CD4-positive, alpha-beta memory T cell (primary cell): Measurements from ENCODE around the gene FBXL15. TPM values are rescaled to one million over a fixed set of nuclear protein-coding genes. Genes with fewer than 3 reads are reported as not detected.

Experiments used
- CTCF ChIA-PET: fragments of 350-600 bp; sonication (Branson Sonifier 250); formaldehyde crosslinking; loops from one replicate; lab custom pipeline; 2021; ENCODE audit warnings: inconsistent platforms; ENCODE audit not compliant: partially characterized antibody; lab: Charles Lee
- POLR2A ChIA-PET: fragments of 350-600 bp; sonication (Branson Sonifier 250); formaldehyde crosslinking; loops from one replicate; lab custom pipeline; 2021; ENCODE audit not compliant: partially characterized antibody; lab: Charles Lee
- DNase-seq, 5 donors: peaks; one replicate each; pipeline versions ENCODE4 v3.0.0 to v3.0.0-alpha.2; 2020 to 2022; ENCODE audit warnings: mixed read lengths in 1 of 5
- H3K27ac ChIP-seq: one replicate; pipeline ENCODE4 v1.7.0; 2013; ENCODE audit warnings: low read depth, low read length
- H3K27me3 ChIP-seq: 2 replicates; pipeline ENCODE4 v1.7.0; 2013; ENCODE audit warnings: mild to moderate bottlenecking, low read length, moderate library complexity; ENCODE audit not compliant: insufficient read depth
- H3K36me3 ChIP-seq: 2 replicates; pipeline ENCODE4 v1.7.0; 2013; ENCODE audit warnings: mild to moderate bottlenecking, low read length, moderate library complexity; ENCODE audit not compliant: insufficient read depth
- H3K4me1 ChIP-seq: 2 replicates; pipeline ENCODE4 v1.7.0; 2013; ENCODE audit warnings: mild to moderate bottlenecking, low read length, moderate library complexity; ENCODE audit not compliant: insufficient read depth
- H3K4me3 ChIP-seq, 2 donors: one replicate each; pipeline ENCODE4 v1.7.0; 2013; ENCODE audit warnings: low read length in 2 of 2, mild to moderate bottlenecking in 1 of 2
- H3K9me3 ChIP-seq, 2 donors: one replicate each; pipeline ENCODE4 v1.7.0; 2013; ENCODE audit warnings: low read length in 2 of 2, control low read depth in 1 of 2; ENCODE audit not compliant: control insufficient read depth in 1 of 2
- H3K27ac Mint-ChIP-seq, 7 donors: one replicate each; pipeline ENCODE4 v1.8.0; 2020 to 2021; ENCODE audit warnings: mixed read lengths in 7 of 7, mild to moderate bottlenecking in 6 of 7, inconsistent platforms in 3 of 7, moderate library complexity in 3 of 7
- H3K27me3 Mint-ChIP-seq, 2 donors: one replicate each; pipeline ENCODE4 v1.8.0; 2020 to 2021; ENCODE audit warnings: mixed read lengths in 2 of 2
- H3K36me3 Mint-ChIP-seq, 2 donors: one replicate each; pipeline ENCODE4 v1.8.0; 2020 to 2021; ENCODE audit warnings: mixed read lengths in 2 of 2, inconsistent platforms in 1 of 2, mild to moderate bottlenecking in 1 of 2
- H3K4me1 Mint-ChIP-seq, 4 donors: one replicate each; pipeline ENCODE4 v1.8.0; 2020 to 2021; ENCODE audit warnings: mixed read lengths in 4 of 4, mild to moderate bottlenecking in 1 of 4
- H3K4me3 Mint-ChIP-seq, 8 donors: one replicate each; pipeline ENCODE4 v1.8.0; 2020 to 2021; ENCODE audit warnings: mixed read lengths in 8 of 8, mild to moderate bottlenecking in 7 of 8, moderate library complexity in 6 of 8, inconsistent platforms in 3 of 8
- H3K9me3 Mint-ChIP-seq, 8 donors: one replicate each; pipeline ENCODE4 v1.8.0; 2020 to 2021; ENCODE audit warnings: mixed read lengths in 8 of 8, mild to moderate bottlenecking in 5 of 8, inconsistent platforms in 3 of 8, moderate library complexity in 1 of 8
- intact Hi-C: fragments of 100-400 bp; cut with micrococcal nuclease; formaldehyde crosslinking; loops from one replicate; pipeline ENCODE4 v1.15.1; 2023
- polyA plus RNA-seq, 2 donors: library from polyadenylated mRNA; unstranded; fragments of 300-500 nt; fragmentation: Illumina TruSeq; gene quantifications; one replicate each; pipeline ENCODE4 v1.2.3, GENCODE V29; 2021
- total RNA-seq, 2 experiments: library from RNA; stranded (reverse); gene quantifications; one replicate each; pipeline ENCODE4 v1.2.3, GENCODE V29; 2021

The FBXL15 gene
- total RNA-seq (10 to 100 TPM; 21.1 to 24.1 TPM), polyA plus RNA-seq (10 to 100 TPM; 27.5 to 44.5 TPM)

GRCh38 chr10:102420714-102421506, at the start of gene FBXL15:
TSS of gene FBXL15 (plus strand) at chr10:102420836. CDS start at chr10:102421130, 294 bp downstream.
- peak within 1 kb of the TSS; percentile 92 to 98 (median 96) for H3K27ac Mint-ChIP-seq
- Histone ChIP-seq H3K4me1 (peaks cover 37% of the 10 kb centered on the region), H3K27ac (peak within 1 kb of the TSS; percentile 64), H3K27me3 (peaks cover 10% of the 10 kb centered on the region), H3K4me3 (peak within 1 kb of the TSS; percentile 61 to 90), H3K36me3 (peaks cover 10% of the 10 kb centered on the region), H3K9me3 (no peaks in the 10 kb centered on the region)
- H3K4me3 Mint-ChIP-seq: peak within 1 kb of the TSS; percentile 90 to 99 (median 96)
- peak; percentile 92 to 94 (median 93) for DNase-seq
- H3K4me1 Mint-ChIP-seq: peaks cover 16 to 53% (median 33%) of the 10 kb centered on the region in 4 donors
- H3K9me3 Mint-ChIP-seq: peaks cover 0 to 5% (median 0%) of the 10 kb centered on the region in 8 donors
- intact Hi-C loops: loop anchor here (1.0 kb wide), 6 partner anchors 11 to 81 kb away; partner anchors contain the start of genes ACTR1A and CUEDC2
- ChIA-PET CTCF (interaction anchor here (1.1 to 5.6 kb wide), 13 partner anchors 9 to 190 kb away, joined by 3 to 42 read pairs (median 9); partner anchors contain the start of genes ACTR1A, C10orf95 and CUEDC2), POLR2A (interaction anchor here (0.7 to 8.2 kb wide), 21 partner anchors 10 to 283 kb away, joined by 3 to 198 read pairs (median 7); partner anchors contain the start of genes ACTR1A, C10orf95, CUEDC2 and GBF1)
- H3K36me3 Mint-ChIP-seq: peaks cover 0 to 10% of the 10 kb centered on the region in 2 donors
- peaks cover 11 to 18% of the 10 kb centered on the region in 2 donors for H3K27me3 Mint-ChIP-seq

- H3K4me1 Mint-ChIP-seq: no peaks in the 10 kb centered on the region
- H3K36me3 Mint-ChIP-seq: peaks cover 62 to 85% of the 10 kb centered on the region in 2 donors
- H3K27ac Mint-ChIP-seq: no peak overlapping the region
- CTCF ChIA-PET: interaction anchor here (1.2 to 3.3 kb wide), 2 partner anchors 20 to 142 kb away, joined by 3 to 12 read pairs; no protein-coding TSS in a partner anchor
- no peaks in the 10 kb centered on the region for H3K27me3 Mint-ChIP-seq
- no peaks in the 10 kb centered on the region for H3K9me3 Mint-ChIP-seq
- no peak overlapping the region for H3K4me3 Mint-ChIP-seq
- no peaks in the 10 kb centered on the region for H3K27me3 ChIP-seq
- H3K4me3 ChIP-seq: no peak overlapping the region
- H3K9me3 ChIP-seq: no peaks in the 10 kb centered on the region
- peaks cover 85% of the 10 kb centered on the region for H3K36me3 ChIP-seq
- no peaks in the 10 kb centered on the region for H3K4me1 ChIP-seq
- H3K27ac ChIP-seq: no peak overlapping the region
- intact Hi-C loops: no loop called here
- POLR2A ChIA-PET: interaction anchor here (1.2 kb wide), 1 partner anchor 13 kb away, joined by 4 read pairs; no protein-coding TSS in a partner anchor
- no peak for DNase-seq
Observed at GRCh38 chr10:102371295-102371694, 49.3 kb upstream of the FBXL15 start.

GRCh38 chr10:102375250-102375649, 45.4 kb upstream of the FBXL15 start:
- DNase-seq: no peak
- Mint-ChIP-seq H3K27me3 (no peaks in the 10 kb centered on the region), H3K27ac (no peak overlapping the region), H3K36me3 (peaks cover 50 to 73% of the 10 kb centered on the region in 2 donors), H3K4me1 (no peaks in the 10 kb centered on the region), H3K4me3 (no peak overlapping the region), H3K9me3 (no peaks in the 10 kb centered on the region)
- CTCF ChIA-PET: interaction anchor here (0.6 kb wide), 1 partner anchor 24 kb away, joined by 3 read pairs; no protein-coding TSS in a partner anchor
- POLR2A ChIA-PET: no interaction called here
- Histone ChIP-seq H3K4me1 (no peaks in the 10 kb centered on the region), H3K27ac (no peak overlapping the region), H3K36me3 (peaks cover 73% of the 10 kb centered on the region), H3K27me3 (no peaks in the 10 kb centered on the region), H3K4me3 (no peak overlapping the region), H3K9me3 (no peaks in the 10 kb centered on the region)
- intact Hi-C loops: no loop called here

GRCh38 chr10:102375867-102376266, 44.8 kb upstream of the FBXL15 start:
- intact Hi-C loops: no loop called here
- peak overlapping the region in 2 of 7 donors; percentile 51 to 60 for H3K27ac Mint-ChIP-seq

GRCh38 chr10:102376901-102377300, 43.7 kb upstream of the FBXL15 start:
- Histone ChIP-seq H3K27me3 (no peaks in the 10 kb centered on the region), H3K27ac (no peak overlapping the region), H3K4me3 (no peak overlapping the region), H3K36me3 (peaks cover 65% of the 10 kb centered on the region), H3K4me1 (no peaks in the 10 kb centered on the region), H3K9me3 (no peaks in the 10 kb centered on the region)
- POLR2A ChIA-PET: no interaction called here
- DNase-seq: no peak
- no peaks in the 10 kb centered on the region for H3K4me1 Mint-ChIP-seq
- intact Hi-C loops: no loop called here
- H3K27me3 Mint-ChIP-seq: no peaks in the 10 kb centered on the region
- no peaks in the 10 kb centered on the region for H3K9me3 Mint-ChIP-seq
- no peak overlapping the region for H3K4me3 Mint-ChIP-seq
- peaks cover 43 to 69% of the 10 kb centered on the region in 2 donors for H3K36me3 Mint-ChIP-seq
- no peak overlapping the region for H3K27ac Mint-ChIP-seq
- CTCF ChIA-PET: interaction anchor here (1.5 kb wide), 1 partner anchor 23 kb away, joined by 3 read pairs; no protein-coding TSS in a partner anchor

More at GRCh38 chr10:102375867-102376266, 44.8 kb upstream of the FBXL15 start:
- H3K4me1 ChIP-seq: no peaks in the 10 kb centered on the region
- Mint-ChIP-seq H3K4me1 (no peaks in the 10 kb centered on the region), H3K4me3 (no peak overlapping the region), H3K27me3 (no peaks in the 10 kb centered on the region), H3K9me3 (no peaks in the 10 kb centered on the region), H3K36me3 (peaks cover 46 to 70% of the 10 kb centered on the region in 2 donors)
- no peaks in the 10 kb centered on the region for H3K27me3 ChIP-seq
- POLR2A ChIA-PET: no interaction called here
- no peak overlapping the region for H3K4me3 ChIP-seq
- CTCF ChIA-PET: interaction anchor here (0.8 to 1.5 kb wide), 2 partner anchors 24 to 25 kb away, joined by 3 read pairs; no protein-coding TSS in a partner anchor
- H3K9me3 ChIP-seq: no peaks in the 10 kb centered on the region
- no peak overlapping the region for H3K27ac ChIP-seq
- DNase-seq: no peak
- H3K36me3 ChIP-seq: peaks cover 71% of the 10 kb centered on the region

- H3K9me3 ChIP-seq: no peaks in the 10 kb centered on the region
- POLR2A ChIA-PET: no interaction called here
- H3K4me3 ChIP-seq: no peak overlapping the region
- CTCF ChIA-PET: interaction anchor here (1.0 to 1.6 kb wide), 4 partner anchors 11 to 33 kb away, joined by 3 to 4 read pairs (median 3); no protein-coding TSS in a partner anchor
- Mint-ChIP-seq H3K4me3 (no peak overlapping the region), H3K27me3 (no peaks in the 10 kb centered on the region), H3K4me1 (peaks cover 0 to 1% (median 0%) of the 10 kb centered on the region in 4 donors), H3K36me3 (peaks cover 37 to 58% of the 10 kb centered on the region in 2 donors), H3K27ac (no peak overlapping the region), H3K9me3 (no peaks in the 10 kb centered on the region)
- intact Hi-C loops: no loop called here
- H3K4me1 ChIP-seq: no peaks in the 10 kb centered on the region
- H3K27me3 ChIP-seq: no peaks in the 10 kb centered on the region
- peaks cover 47% of the 10 kb centered on the region for H3K36me3 ChIP-seq
- DNase-seq: no peak
- no peak overlapping the region for H3K27ac ChIP-seq
Observed at GRCh38 chr10:102379383-102379782, 41.3 kb upstream of the FBXL15 start.

- H3K4me1 Mint-ChIP-seq: peaks cover 0 to 4% (median under 1%) of the 10 kb centered on the region in 4 donors
- no peaks in the 10 kb centered on the region for H3K9me3 Mint-ChIP-seq
- no peak for DNase-seq
- H3K4me1 ChIP-seq: no peaks in the 10 kb centered on the region
- no peak overlapping the region for H3K27ac ChIP-seq
- H3K36me3 ChIP-seq: peaks cover 28% of the 10 kb centered on the region
- H3K27ac Mint-ChIP-seq: no peak overlapping the region
- H3K36me3 Mint-ChIP-seq: peaks cover 26 to 41% of the 10 kb centered on the region in 2 donors
- H3K4me3 ChIP-seq: no peak overlapping the region
- no peaks in the 10 kb centered on the region for H3K27me3 ChIP-seq
- no peaks in the 10 kb centered on the region for H3K9me3 ChIP-seq
- POLR2A ChIA-PET: no interaction called here
- CTCF ChIA-PET: interaction anchor here (1.0 to 1.4 kb wide), 4 partner anchors 18 to 201 kb away, joined by 3 to 4 read pairs (median 4); no protein-coding TSS in a partner anchor
- intact Hi-C loops: no loop called here
- H3K4me3 Mint-ChIP-seq: no peak overlapping the region
- H3K27me3 Mint-ChIP-seq: no peaks in the 10 kb centered on the region
Observed at GRCh38 chr10:102381983-102382382, 38.7 kb upstream of the FBXL15 start.
